ENCODE measurements around the gene EDA.

GRCh38 chrX:70041993-70042392, 426.1 kb downstream of the EDA start:
- TF ChIP-seq REST (IDR thresholded peaks at IDR 0.05; ENCODE audit: low read depth) (no peak), CREB1 (IDR thresholded peaks at IDR 0.05; ENCODE audit: low read depth) (no peak), RAD21 (IDR thresholded peaks at IDR 0.05; ENCODE audit: low read depth) (no peak), FOXM1 (IDR thresholded peaks at IDR 0.05; ENCODE audit: borderline replicate concordance, low read depth) (no peak), CEBPB (IDR thresholded peaks at IDR 0.05) (no peak), ZBTB7A (IDR thresholded peaks at IDR 0.05; ENCODE audit: low read depth) (no peak), TAF1 (IDR thresholded peaks at IDR 0.05; ENCODE audit: low read depth) (no peak), EP300 (IDR thresholded peaks at IDR 0.05; ENCODE audit: borderline replicate concordance) (no peak), YY1 (IDR thresholded peaks at IDR 0.05; ENCODE audit: low read depth) (no peak), EGR1 (IDR thresholded peaks at IDR 0.05) (no peak), TEAD4 (IDR thresholded peaks at IDR 0.05) (no peak), MAX (IDR thresholded peaks at IDR 0.05) (no peak), TCF12 (IDR thresholded peaks at IDR 0.05; ENCODE audit: low read depth) (no peak)
